NCI-H2029 (cell line): ENCODE data around the gene PLEKHG5.
A peak's percentile ranks its signal among the peaks of the same experiment; 100 is the strongest.
"Not testable (repeated sequence)": the region's sequence is repeated elsewhere in the genome, so short reads cannot be mapped to it uniquely, and the experiment has no call there.

Source experiments
- DNase-seq: peaks from one replicate; lab custom pipeline; 2025; lab: John Stamatoyannopoulos, UW

The PLEKHG5 gene

GRCh38 chr1:6461538-6462411, 29.7 kb downstream of the PLEKHG5 start:
- DNase-seq: no peak

DNA sequence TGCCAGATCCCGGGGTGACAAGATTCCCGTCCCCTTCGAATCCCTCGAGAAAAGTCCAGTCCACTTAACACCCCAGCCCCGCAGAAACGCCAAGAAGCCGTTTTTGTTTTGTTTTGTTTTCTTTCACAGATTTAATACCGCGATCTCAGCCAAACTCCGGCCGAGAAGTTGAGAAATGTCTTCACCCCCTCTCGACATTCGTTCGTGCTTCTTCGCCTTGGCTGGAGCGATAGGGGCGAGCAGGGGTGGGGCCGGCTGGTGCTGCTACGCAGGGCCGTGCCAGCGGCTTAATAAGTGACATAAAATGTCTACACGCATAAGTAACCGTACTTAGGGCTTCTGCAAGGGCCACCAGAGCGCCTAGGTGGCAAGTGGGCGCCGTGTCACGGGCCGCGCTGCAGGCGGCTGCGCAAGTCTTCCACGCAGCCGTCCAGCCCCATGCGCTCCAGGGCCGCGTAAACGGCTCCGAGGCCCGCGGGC, 30.4 kb downstream of the PLEKHG5 start:
- no peak for DNase-seq

DNA sequence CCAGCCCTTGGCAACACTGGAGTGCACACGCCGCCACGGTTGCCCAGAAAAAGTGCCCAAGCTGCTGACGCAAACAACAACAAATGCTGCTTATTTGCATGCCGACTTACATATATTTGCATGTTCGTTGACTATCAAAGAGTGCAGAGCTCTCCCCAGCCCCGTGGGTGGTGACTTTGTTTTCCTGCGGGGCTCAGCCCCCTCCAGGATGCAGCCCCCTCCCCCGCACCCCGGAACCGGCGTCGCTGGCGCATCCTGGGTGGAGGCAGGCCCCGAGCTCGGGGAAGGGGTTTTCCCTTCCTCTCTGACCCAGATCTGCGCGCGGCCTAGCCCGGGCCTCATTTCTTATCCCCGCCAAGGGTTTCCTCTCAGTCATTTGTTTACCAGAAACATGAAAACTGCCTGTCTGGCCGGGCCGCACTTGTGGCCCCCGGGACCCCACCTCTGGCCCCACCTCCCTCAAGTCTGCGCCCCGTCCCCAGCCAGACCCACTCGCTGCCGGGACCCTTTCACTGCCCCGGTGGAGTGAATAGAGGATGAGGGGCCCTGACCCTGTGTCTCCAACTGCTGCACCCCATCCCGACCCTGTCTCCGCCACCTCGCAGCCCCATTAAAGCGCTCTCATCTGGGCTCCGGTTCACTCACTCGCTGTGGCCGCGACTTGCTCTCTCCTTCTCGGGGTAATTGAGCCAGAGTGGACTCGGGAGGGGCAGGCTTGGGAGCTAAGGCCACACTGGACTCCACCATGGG, 31.0 kb downstream of the PLEKHG5 start:
- no peak for DNase-seq

GRCh38 chr1:6459850-6460265, 31.6 kb downstream of the PLEKHG5 start:
- DNase-seq: no peak

DNA sequence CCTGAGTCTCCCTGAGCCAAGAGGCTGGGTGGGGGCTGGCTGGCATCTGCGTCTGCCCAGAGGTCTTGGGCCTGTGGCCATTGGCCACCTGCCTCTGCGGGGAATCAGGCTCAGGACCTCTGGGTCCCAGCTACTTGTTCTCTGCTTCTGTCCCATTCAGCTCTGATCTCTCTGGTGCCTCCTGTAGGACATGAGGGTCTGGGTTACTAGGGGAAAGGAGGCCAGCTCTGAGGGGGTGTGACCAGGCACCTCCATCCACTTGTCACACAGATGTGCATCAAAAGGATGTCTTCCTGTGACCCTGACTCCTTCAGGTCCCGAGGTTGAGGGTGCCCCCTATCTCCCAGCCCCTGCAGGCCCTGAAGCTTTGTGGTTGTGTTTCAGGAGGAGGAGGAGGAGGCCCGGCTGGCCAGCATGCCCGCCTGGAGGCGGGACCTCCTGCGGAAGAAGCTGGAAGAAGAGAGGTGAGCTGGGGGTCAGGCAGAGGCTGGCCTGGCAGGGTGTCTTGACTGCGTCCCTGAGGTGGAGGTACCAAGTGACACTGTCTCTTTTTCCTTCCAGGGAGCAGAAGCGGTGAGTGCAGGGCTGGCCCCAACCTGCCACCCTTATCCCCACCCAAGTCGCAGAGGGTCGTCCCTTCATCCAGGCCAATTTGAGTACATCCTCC, 34.5 kb downstream of the PLEKHG5 start:
- no peak for DNase-seq

- not testable (repeated sequence) for DNase-seq
Observed at GRCh38 chr1:6455752-6456520, 35.5 kb downstream of the PLEKHG5 start.

DNA sequence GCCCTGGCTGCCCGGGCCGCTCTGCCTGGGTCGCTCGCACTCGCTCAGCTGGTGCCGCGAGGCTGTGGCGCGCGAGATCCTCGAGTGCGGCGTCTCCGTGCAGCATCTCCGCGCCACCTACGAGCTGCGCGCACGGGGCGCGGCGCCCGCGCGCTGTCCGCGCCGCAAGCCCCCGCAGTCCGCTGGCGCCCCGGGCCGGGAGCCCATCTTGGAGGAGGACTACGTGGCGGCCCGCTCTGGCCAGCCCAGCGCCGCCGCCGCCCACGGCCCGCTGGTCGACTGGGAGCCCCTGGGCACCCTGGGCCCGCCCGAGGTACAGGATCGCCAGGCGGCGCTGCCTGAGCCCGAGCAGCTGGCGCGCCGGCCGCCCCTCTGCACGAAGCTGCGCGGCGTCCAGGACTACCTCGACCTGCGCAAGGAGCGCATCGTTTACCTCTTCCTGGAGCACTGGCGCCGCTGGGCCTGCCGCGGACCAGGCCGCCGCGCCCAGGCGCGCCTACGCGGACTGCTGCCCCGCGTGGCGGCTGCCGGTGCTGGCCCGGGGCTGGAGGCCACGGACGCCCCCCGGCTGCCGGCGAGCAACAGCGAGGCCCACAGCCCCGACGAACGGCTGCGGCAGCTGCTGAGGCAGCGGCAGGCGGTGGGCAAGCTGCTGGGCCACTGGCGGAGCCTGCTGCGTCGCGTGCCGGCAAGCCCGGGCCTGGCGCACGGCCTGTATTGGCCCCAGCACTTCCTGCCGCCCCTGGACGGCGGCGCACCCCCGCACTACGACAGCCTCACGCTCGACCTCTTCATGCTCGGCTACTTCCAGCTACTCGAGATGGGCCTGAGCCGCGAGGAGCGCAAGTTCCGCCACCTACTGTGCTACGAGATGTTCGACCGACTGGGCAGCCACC, 36.4 kb downstream of the PLEKHG5 start:
- DNase-seq: no peak

DNA sequence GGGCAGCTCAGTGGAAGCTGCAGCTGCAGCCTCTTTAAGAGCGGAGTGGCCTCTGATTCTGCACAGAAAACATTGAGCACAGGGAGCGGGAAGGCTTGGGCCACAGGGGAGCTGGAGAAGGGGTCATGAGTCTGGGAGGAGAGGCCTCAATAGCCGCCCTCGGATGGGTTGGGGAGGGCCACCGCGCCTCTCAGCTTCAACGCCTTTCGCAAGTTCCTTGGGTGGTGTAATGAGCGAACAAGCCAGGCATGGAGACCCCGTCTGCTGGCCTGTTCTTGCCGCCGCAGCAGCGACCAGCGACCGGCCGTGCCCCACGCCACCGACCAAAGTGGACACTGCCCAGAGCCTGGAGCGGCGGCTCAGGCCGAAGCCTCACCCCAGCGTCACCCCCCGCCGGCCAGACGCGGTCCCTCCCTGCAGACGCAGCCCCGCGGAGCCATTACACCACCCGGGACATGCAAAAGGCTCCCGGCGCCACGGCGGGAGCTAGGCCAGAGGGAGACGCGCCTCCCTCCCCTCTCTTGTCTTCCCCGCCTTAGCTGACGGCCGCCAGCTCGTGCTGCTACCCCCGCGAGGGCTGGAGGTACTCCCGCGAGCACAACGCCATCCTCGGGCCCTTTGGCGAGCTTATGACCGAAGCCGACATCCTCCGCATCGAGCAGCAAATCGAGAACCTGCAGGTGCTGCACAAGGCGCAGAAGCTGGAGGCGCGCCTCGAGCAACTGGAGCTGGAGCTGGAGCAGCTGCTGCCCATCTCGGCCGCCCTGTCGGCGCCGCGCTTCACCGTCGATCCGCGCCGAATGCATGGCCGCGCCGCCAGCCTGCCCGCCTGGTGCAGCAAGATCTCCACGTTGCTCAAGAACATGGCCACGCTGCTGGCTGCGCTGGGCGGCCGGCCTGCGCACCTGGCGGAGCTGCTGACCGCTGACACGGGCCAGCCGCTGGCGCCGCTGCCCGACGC, 37.3 kb downstream of the PLEKHG5 start:
- not testable (repeated sequence) for DNase-seq

GRCh38 chr1:6450943-6451373, 40.5 kb downstream of the PLEKHG5 start:
- DNase-seq: no peak

GRCh38 chr1:6450486-6450885, 41.0 kb downstream of the PLEKHG5 start:
- not testable (repeated sequence) for DNase-seq

- no peak for DNase-seq
Observed at GRCh38 chr1:6450005-6450450, 41.4 kb downstream of the PLEKHG5 start.

DNA sequence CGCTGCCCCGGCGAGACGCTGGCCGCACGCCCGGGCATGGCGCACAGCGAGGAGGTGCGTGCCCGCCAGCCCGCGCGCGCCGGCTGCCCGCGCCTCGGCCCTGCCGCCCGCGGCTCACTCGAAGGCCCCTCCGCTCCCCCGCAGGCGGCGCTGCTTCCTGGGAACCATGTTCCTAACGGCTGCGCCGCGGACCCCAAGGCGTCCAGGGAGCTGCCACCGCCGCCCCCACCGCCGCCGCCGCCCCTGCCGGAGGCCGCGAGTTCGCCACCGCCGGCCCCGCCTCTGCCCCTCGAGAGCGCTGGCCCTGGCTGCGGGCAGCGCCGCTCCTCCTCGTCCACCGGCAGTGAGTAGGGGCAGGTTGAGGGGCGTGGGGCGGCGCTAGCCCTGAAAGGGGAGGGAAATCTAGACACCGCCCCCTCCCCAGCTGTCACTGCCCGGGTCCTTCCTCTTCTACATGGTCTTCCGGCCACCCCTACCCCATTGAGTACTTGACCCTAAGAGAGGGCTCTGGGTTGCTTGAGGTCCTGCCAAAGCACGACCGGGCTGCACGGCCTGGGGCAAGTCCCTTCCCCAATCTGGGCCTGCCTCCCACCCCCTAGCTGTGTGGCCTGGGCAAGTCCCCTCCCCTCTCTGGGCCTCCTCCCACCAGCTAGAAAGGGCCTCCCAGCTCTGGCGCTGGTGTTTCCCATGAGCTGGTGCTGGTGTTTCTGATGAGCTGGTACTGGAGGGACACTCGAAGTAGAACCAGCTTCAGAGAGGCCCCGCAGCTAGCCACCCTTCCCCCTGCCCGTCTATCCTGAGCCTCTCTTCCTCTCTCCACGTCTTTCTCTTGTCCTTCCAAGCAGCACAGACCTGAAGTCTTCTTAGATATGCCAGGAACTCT, 42.5 kb downstream of the PLEKHG5 start:
- DNase-seq: peak; percentile 28

DNA sequence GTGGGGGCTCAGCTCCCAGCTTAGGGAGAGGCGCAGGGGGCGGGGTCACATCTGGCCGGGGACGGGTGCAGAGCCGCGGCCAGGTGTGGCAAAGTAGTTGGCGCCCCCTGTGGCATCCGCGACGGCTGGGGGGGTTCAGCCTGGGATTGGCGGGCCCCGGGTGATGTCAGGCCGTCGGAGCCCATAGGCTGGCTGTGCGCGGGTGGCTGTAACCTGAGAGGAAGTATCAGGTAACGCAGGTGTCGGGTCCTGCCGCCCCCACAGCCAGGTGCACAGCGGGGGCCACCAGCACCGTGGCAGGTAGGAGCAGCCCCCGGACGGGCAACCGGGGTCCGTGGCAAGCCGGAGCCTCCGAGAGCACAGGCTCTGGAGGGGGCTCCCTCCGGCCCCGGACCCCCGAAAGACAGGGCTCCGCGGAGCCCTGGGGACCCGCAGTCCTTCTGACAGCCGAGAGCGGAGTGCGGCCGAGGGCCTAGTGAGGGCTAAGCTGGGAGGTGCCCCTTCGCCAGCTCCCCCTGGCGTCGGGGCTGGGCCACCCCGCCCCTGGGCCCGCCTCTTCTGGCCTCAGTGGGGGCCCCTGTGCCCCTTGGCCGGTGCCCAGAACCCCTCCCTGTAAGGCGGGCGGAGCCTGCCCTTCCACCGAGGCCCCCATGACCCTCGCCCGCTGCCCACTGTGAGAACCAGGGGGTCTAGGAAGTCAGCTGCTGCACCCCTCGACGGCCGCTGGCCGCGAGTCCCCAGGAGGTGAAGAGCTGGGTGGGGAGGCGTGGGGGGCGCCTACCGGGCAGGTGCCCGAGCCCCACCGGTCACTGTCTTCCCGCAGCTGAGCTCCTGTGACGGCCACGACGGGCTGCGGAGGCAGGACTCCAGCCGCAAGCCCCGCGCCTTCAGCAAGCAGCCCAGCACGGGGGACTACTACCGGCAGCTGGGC, 43.4 kb downstream of the PLEKHG5 start:
- DNase-seq: peak; percentile 88

- peak; percentile 31 for DNase-seq
Observed at GRCh38 chr1:6447016-6447817, 44.2 kb downstream of the PLEKHG5 start.

- DNase-seq: no peak
Observed at GRCh38 chr1:6446665-6447015, 44.8 kb downstream of the PLEKHG5 start.

GRCh38 chr1:6445929-6446328, 45.5 kb downstream of the PLEKHG5 start:
- not testable (repeated sequence) for DNase-seq
